Omental fat pad (tissue), 4 donors: ENCODE measurements around the gene SBF1. TPM values are rescaled to one million over a fixed set of nuclear protein-coding genes. Genes with fewer than 3 reads are reported as not detected.
"Not testable (repeated sequence)": the region's sequence is repeated elsewhere in the genome, so short reads cannot be mapped to it uniquely, and the experiment has no call there.

Source experiments
- ATAC-seq: fragments of 150-250 bp; one replicate; pipeline ENCODE4 v1.9.1; 2016; ENCODE audit warnings: mild to moderate bottlenecking, moderate library complexity; ENCODE audit not compliant: low FRiP score
- DNase-seq: peaks from one replicate; pipeline ENCODE4 v3.0.0-alpha.2; 2019; ENCODE audit warnings: low spot score
- total RNA-seq, 4 donors: library from RNA; depleted of rRNA; stranded (reverse); fragments of >200 nt; gene quantifications; one replicate each; pipeline ENCODE4 v1.1.0, GENCODE V29; 2016
- TF ChIP-seq, protein P1 (sequence below), 3 donors: fragments of 450-650 bp; IDR thresholded peaks; one replicate each; pipeline ENCODE4 v1.5.1; 2016 to 2017; ENCODE audit warnings: antibody characterized with exemption in 3 of 3, mild to moderate bottlenecking in 3 of 3, moderate library complexity in 2 of 3

The SBF1 gene
- total RNA-seq, 4 donors from 2014 or later, result 37.5 to 66.8 (median 43.8) TPM

DNA sequence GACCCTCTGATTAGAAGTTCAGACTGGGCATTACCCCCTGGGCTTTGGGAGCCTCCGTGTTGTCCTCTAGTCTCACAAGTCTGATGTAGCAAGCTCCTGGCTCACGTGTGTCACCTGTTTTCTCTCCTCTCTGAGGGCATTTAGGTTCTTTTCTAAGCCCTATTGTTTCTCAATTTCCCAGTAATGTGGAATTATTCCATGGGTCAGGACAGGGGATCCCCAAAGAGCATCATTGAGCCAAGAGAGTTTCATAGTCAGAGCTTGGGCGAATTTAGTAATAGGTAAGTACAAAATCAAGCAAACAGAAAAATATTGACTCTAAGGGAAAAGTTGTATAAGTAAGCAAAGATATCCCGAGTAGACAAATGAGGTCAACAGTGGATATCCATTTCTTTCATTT lies 74.4 kb downstream of the SBF1 start:
- DNase-seq (no peak), ATAC-seq (no peak)
- TF ChIP-seq, protein P1, sequence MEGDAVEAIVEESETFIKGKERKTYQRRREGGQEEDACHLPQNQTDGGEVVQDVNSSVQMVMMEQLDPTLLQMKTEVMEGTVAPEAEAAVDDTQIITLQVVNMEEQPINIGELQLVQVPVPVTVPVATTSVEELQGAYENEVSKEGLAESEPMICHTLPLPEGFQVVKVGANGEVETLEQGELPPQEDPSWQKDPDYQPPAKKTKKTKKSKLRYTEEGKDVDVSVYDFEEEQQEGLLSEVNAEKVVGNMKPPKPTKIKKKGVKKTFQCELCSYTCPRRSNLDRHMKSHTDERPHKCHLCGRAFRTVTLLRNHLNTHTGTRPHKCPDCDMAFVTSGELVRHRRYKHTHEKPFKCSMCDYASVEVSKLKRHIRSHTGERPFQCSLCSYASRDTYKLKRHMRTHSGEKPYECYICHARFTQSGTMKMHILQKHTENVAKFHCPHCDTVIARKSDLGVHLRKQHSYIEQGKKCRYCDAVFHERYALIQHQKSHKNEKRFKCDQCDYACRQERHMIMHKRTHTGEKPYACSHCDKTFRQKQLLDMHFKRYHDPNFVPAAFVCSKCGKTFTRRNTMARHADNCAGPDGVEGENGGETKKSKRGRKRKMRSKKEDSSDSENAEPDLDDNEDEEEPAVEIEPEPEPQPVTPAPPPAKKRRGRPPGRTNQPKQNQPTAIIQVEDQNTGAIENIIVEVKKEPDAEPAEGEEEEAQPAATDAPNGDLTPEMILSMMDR (IDR thresholded peaks at IDR 0.05), result no peak

DNA sequence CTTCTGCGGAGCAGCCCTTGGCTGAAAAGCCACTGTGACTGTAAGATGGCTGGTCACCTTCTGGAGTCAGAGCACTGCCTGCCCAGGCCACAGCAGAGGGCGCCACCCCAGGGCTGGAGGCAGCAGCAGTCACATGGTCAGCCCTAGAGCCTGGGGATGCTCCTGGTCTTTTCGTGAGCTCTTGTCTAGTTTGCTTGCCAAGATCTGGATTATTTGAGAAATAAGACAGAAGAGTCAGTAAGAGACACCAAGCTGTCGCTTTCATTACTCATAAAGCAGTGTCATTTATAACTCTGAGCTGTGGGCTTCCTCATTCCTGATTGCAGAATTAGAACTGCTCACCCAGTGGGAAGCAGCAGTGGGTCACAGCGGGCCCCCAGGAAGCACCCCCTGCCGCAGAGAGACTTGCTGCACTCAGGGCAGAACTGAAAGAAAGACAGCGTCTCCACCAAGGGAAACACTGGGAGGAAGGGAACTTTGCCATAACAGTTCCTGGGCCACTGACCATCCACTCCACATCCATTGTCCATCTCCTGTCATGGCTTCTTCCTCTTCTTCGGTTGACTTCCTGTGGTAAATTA lies 75.0 kb downstream of the SBF1 start:
- no peak for ATAC-seq

DNA sequence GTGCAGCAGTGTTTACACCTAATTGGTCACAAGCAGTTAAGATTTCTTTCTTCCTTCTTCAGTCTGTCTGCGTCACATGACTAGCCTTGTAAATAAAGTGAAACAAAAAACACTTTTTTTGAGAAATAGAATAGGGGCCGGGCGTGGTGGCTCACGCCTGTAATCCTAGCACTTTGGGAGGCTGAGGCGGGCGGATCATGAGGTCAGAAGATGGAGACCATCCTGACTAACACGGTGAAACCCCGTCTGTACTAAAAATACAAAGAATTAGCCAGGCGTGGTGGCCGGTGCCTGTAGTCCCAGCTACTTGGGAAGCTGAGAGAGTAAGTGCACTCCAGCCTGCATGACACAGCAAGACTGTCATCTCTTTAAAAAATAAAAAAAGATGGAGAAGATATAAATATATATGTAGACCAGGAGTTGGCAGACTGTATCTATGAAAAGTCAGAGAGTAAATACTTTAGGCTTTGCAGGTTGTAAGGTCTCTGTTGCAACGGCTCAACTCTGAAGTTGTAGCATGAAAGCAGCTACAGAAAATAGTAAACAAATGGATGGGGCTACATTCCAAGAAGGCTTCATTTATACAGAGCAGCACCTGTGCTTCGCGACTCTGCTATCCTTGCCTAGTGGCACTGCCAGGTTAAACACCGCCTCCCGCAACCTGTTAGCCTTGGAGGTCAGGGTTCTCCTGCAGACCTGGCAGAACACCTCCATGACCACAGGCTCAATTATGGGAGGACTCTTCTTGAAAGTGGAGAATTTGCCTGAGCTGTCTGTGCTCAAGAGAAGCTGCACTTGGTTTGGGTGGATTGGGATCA lies 75.8 kb downstream of the SBF1 start:
- TF ChIP-seq, protein P1 (IDR thresholded peaks at IDR 0.05), result no peak
- no peak for ATAC-seq

More for the DNA sequence above, 75.0 kb downstream of the SBF1 start:
- DNase-seq, result no peak
- TF ChIP-seq, protein P1 (IDR thresholded peaks at IDR 0.05), result no peak

DNA sequence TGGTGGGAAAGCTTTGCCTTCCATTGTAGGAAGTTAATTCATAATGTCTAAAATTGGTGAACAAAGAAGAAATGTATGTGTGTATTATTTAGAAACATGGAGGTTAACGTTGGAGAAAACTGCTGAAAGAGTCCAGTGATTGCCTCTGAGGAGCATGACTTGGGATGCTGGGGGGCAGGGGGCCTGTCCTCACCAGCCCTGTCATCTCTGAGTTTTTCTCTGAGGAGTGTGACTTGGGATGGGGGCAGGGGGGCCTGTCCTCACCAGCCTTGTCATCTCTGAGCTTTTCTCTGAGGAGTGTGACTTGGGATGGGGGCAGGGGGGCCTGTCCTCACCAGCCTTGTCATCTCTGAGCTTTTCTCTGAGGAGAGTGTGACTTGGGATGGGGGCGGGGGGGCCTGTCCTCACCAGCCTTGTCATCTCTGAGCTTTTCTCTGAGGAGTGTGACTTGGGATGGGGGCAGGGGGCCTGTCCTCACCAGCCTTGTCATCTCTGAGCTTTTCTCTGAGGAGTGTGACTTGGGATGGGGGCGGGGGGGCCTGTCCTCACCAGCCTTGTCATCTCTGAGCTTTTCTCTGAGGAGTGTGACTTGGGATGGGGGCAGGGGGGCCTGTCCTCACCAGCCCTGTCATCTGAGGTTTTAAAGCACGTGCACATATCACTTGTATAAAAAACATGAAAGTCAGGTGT lies 77.3 kb downstream of the SBF1 start:
- ATAC-seq, result not testable (repeated sequence)

More for the DNA sequence above, 75.8 kb downstream of the SBF1 start:
- no peak for DNase-seq

DNA sequence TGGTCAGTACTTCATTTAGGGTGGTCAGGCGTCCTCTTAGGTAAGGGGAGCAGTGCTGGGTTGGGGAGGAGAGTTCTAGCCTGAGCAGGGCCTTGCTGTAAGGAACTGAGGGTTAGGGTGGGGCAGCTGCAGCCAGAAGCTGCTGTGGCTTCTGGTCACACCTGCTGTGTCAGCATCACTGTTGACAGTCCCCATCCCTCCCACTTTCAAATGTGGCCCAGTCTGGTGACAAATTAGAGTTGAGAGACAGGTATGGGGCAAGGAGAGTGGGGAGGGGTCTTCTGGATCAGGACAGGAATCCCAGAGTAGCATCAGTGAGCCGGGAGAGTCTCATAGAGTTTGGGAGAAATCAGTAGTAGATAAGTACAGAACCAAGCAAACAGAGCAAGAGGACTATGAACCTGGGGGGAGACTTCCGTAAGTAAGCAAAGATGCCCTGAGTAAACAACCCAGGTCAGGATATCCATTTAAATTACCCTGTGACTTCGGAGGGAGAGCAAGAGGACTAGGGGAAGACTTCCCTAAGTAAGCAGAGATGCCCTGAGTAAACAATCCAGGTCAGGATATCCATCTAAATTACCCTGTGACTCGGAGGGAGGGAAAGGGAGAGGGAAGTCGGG lies 78.0 kb downstream of the SBF1 start:
- TF ChIP-seq, protein P1 (IDR thresholded peaks at IDR 0.05), result no peak
- no peak for ATAC-seq
- DNase-seq, result no peak

More for the DNA sequence above, 77.3 kb downstream of the SBF1 start:
- not testable (repeated sequence) for DNase-seq

Other genes starting within 250 kb of the SBF1 start
- gene TUBGCP6, start 230.0 kb downstream of the SBF1 start, total RNA-seq, result 10 to 100 TPM; 32.7 to 52.2 (median 33.5) TPM
- 10 to 100 TPM; 18.4 to 53.8 (median 23.6) TPM for gene HDAC10, start 223.8 kb downstream of the SBF1 start, total RNA-seq
- gene MAPK12, start 213.4 kb downstream of the SBF1 start, total RNA-seq, result 10 to 100 TPM in 3 of 4 donors, 1 to 10 TPM in 1; 7.9 to 31.1 (median 17.8) TPM
- gene MAPK11, start 204.7 kb downstream of the SBF1 start, total RNA-seq, result 10 to 100 TPM; 12.1 to 38.9 (median 20.4) TPM
- gene PLXNB2, start 167.4 kb downstream of the SBF1 start, total RNA-seq, result 100 to 1,000 TPM in 3 of 4 donors, 10 to 100 TPM in 1; 91.4 to 130 (median 115) TPM
- 1 to 10 TPM; 2.2 to 3.1 (median 2.7) TPM for gene DENND6B, start 148.0 kb downstream of the SBF1 start, total RNA-seq
- gene PPP6R2, start 131.7 kb downstream of the SBF1 start, total RNA-seq, result 10 to 100 TPM; 35.6 to 64.6 (median 41.7) TPM
- under 1 TPM in 1 of 4 donors, not detected in 3; 0.12 TPM for gene ADM2, start 6.5 kb upstream of the SBF1 start, total RNA-seq
- not detected for gene MIOX, start 11.8 kb upstream of the SBF1 start, total RNA-seq
- gene LMF2, start 32.7 kb upstream of the SBF1 start, total RNA-seq, result 10 to 100 TPM; 50.8 to 54.9 (median 51.7) TPM
- 10 to 100 TPM; 27.7 to 48.2 (median 29.5) TPM for gene NCAPH2, start 33.2 kb upstream of the SBF1 start, total RNA-seq
- 10 to 100 TPM in 2 of 4 donors, 1 to 10 TPM in 2; 2.8 to 15.0 (median 9.2) TPM for gene SCO2, start 50.6 kb upstream of the SBF1 start, total RNA-seq
- gene TYMP, start 55.0 kb upstream of the SBF1 start, total RNA-seq, result 100 to 1,000 TPM in 3 of 4 donors, 10 to 100 TPM in 1; 47.9 to 212 (median 144) TPM
- gene KLHDC7B, start 70.9 kb upstream of the SBF1 start, total RNA-seq, result under 1 TPM in 1 of 4 donors, not detected in 3; 0.48 TPM
- gene SYCE3, start 87.9 kb upstream of the SBF1 start, total RNA-seq, result not detected
- 10 to 100 TPM in 3 of 4 donors, 1 to 10 TPM in 1; 4.9 to 29.2 (median 10.8) TPM for gene CPT1B, start 103.4 kb upstream of the SBF1 start, total RNA-seq
- gene CHKB, start 107.8 kb upstream of the SBF1 start, total RNA-seq, result 10 to 100 TPM; 28.3 to 85.6 (median 34.9) TPM
- gene MAPK8IP2, start 125.8 kb upstream of the SBF1 start, total RNA-seq, result 1 to 10 TPM; 1.6 to 3.1 (median 2.4) TPM
- 10 to 100 TPM; 29.9 to 43.5 (median 36.1) TPM for gene ARSA, start 153.1 kb upstream of the SBF1 start, total RNA-seq
- 10 to 100 TPM in 3 of 4 donors, 1 to 10 TPM in 1; 3.3 to 61.3 (median 19.4) TPM for gene SHANK3, start 197.8 kb upstream of the SBF1 start, total RNA-seq